Small intestine (tissue), 7 donors: Measurements from ENCODE around the gene PLCH2. TPM values are rescaled to one million over a fixed set of nuclear protein-coding genes. Genes with fewer than 3 reads are reported as not detected.

Source experiments
- DNase-seq, 2 donors: peaks; one replicate each; pipeline versions ENCODE4 v3.0.0 to v3.0.0-alpha.2; 2013
- FAIRE-seq: peaks from 2 replicates; lab custom pipeline; 2012; peaks lifted over from hg19 to GRCh38; lab: Jason Lieb, UNC
- H3K27ac ChIP-seq, 3 donors: one replicate each; pipeline ENCODE4 v1.5.1; 2013; ENCODE audit warnings: low read length in 2 of 3, mild to moderate bottlenecking in 2 of 3, control low read depth in 1 of 3, inconsistent platforms in 1 of 3, low read depth in 1 of 3, moderate library complexity in 1 of 3
- H3K27me3 ChIP-seq, 3 donors: one replicate each; pipeline ENCODE4 v1.6.1; 2013; ENCODE audit warnings: low read length in 3 of 3, inconsistent platforms in 1 of 3; ENCODE audit not compliant: control insufficient read depth in 3 of 3, insufficient read depth in 3 of 3
- H3K36me3 ChIP-seq, 3 donors: one replicate each; pipeline ENCODE4 v1.6.1; 2013; ENCODE audit warnings: low read length in 3 of 3, inconsistent platforms in 1 of 3, low read depth in 1 of 3, mild to moderate bottlenecking in 1 of 3, moderate library complexity in 1 of 3; ENCODE audit not compliant: control insufficient read depth in 3 of 3, insufficient read depth in 2 of 3
- H3K4me1 ChIP-seq, 3 donors: one replicate each; pipeline ENCODE4 v1.6.1; 2013; ENCODE audit warnings: low read length in 2 of 3, inconsistent platforms in 1 of 3, low read depth in 1 of 3, mild to moderate bottlenecking in 1 of 3, moderate library complexity in 1 of 3; ENCODE audit not compliant: control insufficient read depth in 3 of 3, insufficient read depth in 2 of 3
- H3K4me3 ChIP-seq, 3 donors: one replicate each; pipeline ENCODE4 v1.5.1; 2013; ENCODE audit warnings: low read length in 3 of 3, control low read depth in 1 of 3, inconsistent platforms in 1 of 3, low read depth in 1 of 3, mild to moderate bottlenecking in 1 of 3, moderate library complexity in 1 of 3
- H3K9me3 ChIP-seq, 2 donors: one replicate each; pipeline ENCODE4 v1.6.1; 2013; ENCODE audit warnings: low read depth in 1 of 2, low read length in 1 of 2; ENCODE audit not compliant: control insufficient read depth in 2 of 2, insufficient read depth in 1 of 2
- WGBS, 3 donors: extraction: QIAGEN DNeasy Blood & Tissue Kit; methylation state at CpG; one replicate each; pipeline ENCODE4 v1.1.7; 2013; 5-methylcytosine and 5-hydroxymethylcytosine counted together
- polyA plus RNA-seq, 4 donors: library from polyadenylated mRNA; stranded (reverse) in 3 of 4; unstranded in 1 of 4; fragments of 200-250 nt in 3 of 4; fragments of 120-200 nt in 1 of 4; gene quantifications; one replicate each; pipeline versions ENCODE4 v1.2.1 to v1.2.3, GENCODE V29; 2013
- donor health status: healthy with polysubstance abuse.
- donor health status: control.
- donor health status: control.
- donor health status: Bipolar disorder and iron deficiency.
- donor health status: healthy.

Gene PLCH2
- polyA plus RNA-seq, 4 donors = 0.22 to 7.1 (median 1.1) TPM

GRCh38 chr1:2501820-2502119, 25.7 kb downstream of the PLCH2 start:
- DNase-seq = no peak
- no peak for FAIRE-seq
- 61 to 66% (median 65%) methylated on average over 5 to 7 of the region's 7 CpGs for WGBS, 3 donors
- no peaks in the 10 kb centered on the region for H3K9me3 ChIP-seq
- H3K4me1 ChIP-seq = no peaks in the 10 kb centered on the region
- H3K4me3 ChIP-seq = no peak overlapping the region
- no peak overlapping the region for H3K27ac ChIP-seq
- peaks cover 0 to under 1% (median 0%) of the 10 kb centered on the region in 3 donors for H3K36me3 ChIP-seq
- H3K27me3 ChIP-seq = peaks cover 0 to 28% (median 2%) of the 10 kb centered on the region in 3 donors

GRCh38 chr1:2502210-2502609, 26.1 kb downstream of the PLCH2 start:
- Histone ChIP-seq H3K4me1 (no peaks in the 10 kb centered on the region), H3K9me3 (no peaks in the 10 kb centered on the region), H3K27ac (no peak overlapping the region), H3K4me3 (no peak overlapping the region), H3K36me3 (peaks cover 0 to 5% (median 0%) of the 10 kb centered on the region in 3 donors), H3K27me3 (peaks cover 0 to 28% (median 2%) of the 10 kb centered on the region in 3 donors)
- no peak for FAIRE-seq
- no peak for DNase-seq
- 84 to 91% (median 89%) methylated on average over 18 to 34 of the region's 34 CpGs for WGBS, 3 donors

GRCh38 chr1:2502661-2503553, 26.8 kb downstream of the PLCH2 start:
- no peaks in the 10 kb centered on the region for H3K4me1 ChIP-seq
- no peak overlapping the region for H3K4me3 ChIP-seq
- H3K27me3 ChIP-seq = peaks cover 0 to 28% (median 2%) of the 10 kb centered on the region in 3 donors
- WGBS, 3 donors = 65 to 73% (median 72%) methylated on average over 35 to 36 of the region's 36 CpGs
- DNase-seq (no peak), FAIRE-seq (no peak)
- H3K36me3 ChIP-seq = peaks cover 0 to 12% (median 0%) of the 10 kb centered on the region in 3 donors
- no peaks in the 10 kb centered on the region for H3K9me3 ChIP-seq
- no peak overlapping the region for H3K27ac ChIP-seq

- FAIRE-seq (no peak), DNase-seq (no peak)
- Histone ChIP-seq H3K36me3 (peaks cover 0 to 20% (median 3%) of the 10 kb centered on the region in 3 donors), H3K27me3 (peaks cover 0 to 28% (median 2%) of the 10 kb centered on the region in 3 donors), H3K4me1 (no peaks in the 10 kb centered on the region), H3K27ac (no peak overlapping the region), H3K9me3 (no peaks in the 10 kb centered on the region), H3K4me3 (no peak overlapping the region)
- WGBS, 3 donors = 15 to 37% (median 36%) methylated on average over 29 to 42 of the region's 42 CpGs
Observed at GRCh38 chr1:2503554-2504224, 27.6 kb downstream of the PLCH2 start.

DNA sequence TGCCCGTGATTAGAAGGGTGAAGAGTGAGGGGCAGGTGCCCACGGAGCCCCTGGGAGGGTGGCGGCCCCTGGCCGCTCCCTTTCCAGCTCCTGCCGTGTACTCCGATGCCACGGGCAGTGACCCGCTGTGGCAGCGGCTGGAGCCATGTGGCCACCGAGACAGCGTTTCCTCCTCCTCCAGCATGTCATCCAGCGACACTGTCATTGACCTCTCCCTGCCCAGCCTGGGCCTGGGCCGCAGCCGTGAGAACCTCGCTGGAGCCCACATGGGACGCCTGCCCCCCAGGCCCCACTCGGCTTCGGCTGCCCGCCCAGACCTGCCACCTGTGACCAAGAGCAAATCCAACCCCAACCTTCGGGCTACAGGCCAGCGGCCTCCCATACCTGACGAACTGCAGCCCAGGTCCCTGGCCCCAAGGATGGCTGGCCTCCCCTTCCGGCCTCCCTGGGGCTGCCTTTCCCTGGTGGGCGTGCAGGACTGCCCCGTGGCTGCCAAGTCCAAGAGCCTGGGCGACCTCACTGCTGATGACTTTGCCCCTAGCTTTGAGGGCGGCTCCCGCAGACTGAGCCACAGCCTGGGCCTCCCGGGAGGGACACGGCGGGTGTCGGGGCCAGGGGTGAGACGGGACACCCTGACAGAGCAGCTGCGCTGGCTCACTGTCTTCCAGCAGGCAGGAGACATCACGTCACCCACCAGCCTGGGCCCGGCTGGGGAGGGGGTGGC, 28.3 kb downstream of the PLCH2 start:
- 42 to 54% (median 45%) methylated on average over 26 to 36 of the region's 36 CpGs for WGBS, 3 donors
- Histone ChIP-seq H3K9me3 (no peaks in the 10 kb centered on the region), H3K4me3 (no peak overlapping the region), H3K36me3 (peaks cover 3 to 26% (median 6%) of the 10 kb centered on the region in 3 donors), H3K27ac (no peak overlapping the region), H3K4me1 (no peaks in the 10 kb centered on the region), H3K27me3 (peaks cover 0 to 28% (median 2%) of the 10 kb centered on the region in 3 donors)
- DNase-seq (no peak), FAIRE-seq (no peak)

DNA sequence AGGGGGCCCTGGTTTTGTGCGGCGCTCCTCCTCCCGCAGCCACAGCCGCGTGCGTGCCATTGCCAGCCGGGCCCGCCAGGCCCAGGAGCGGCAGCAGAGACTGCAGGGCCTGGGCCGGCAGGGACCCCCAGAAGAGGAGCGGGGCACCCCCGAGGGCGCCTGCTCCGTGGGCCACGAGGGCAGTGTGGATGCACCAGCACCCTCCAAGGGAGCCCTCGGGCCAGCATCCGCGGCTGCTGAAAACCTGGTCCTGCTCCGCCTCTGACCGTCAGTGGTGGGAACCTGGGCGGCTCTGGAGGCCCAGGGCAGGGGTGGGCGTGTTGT, 28.8 kb downstream of the PLCH2 start:
- Histone ChIP-seq H3K9me3 (no peaks in the 10 kb centered on the region), H3K36me3 (peaks cover 4 to 31% (median 8%) of the 10 kb centered on the region in 3 donors), H3K4me1 (no peaks in the 10 kb centered on the region), H3K27me3 (peaks cover 0 to 28% (median 2%) of the 10 kb centered on the region in 3 donors), H3K4me3 (no peak overlapping the region), H3K27ac (no peak overlapping the region)
- FAIRE-seq = no peak
- WGBS, 3 donors = 22 to 47% (median 42%) methylated on average over 16 to 22 of the region's 22 CpGs
- DNase-seq = no peak

- H3K27me3 ChIP-seq = peaks cover 0 to 28% (median 2%) of the 10 kb centered on the region in 3 donors
- H3K9me3 ChIP-seq = no peaks in the 10 kb centered on the region
- no peak for DNase-seq
- peaks cover 7 to 38% (median 13%) of the 10 kb centered on the region in 3 donors for H3K36me3 ChIP-seq
- H3K4me3 ChIP-seq = no peak overlapping the region
- no peaks in the 10 kb centered on the region for H3K4me1 ChIP-seq
- WGBS, 3 donors = 27 to 62% (median 37%) methylated on average over 20 to 21 of the region's 21 CpGs
- H3K27ac ChIP-seq = no peak overlapping the region
- no peak for FAIRE-seq
Observed at GRCh38 chr1:2505461-2505994, 29.4 kb downstream of the PLCH2 start.
